GM21825 (cell line): ENCODE data around the gene TMEM63C.

Experiments
- ATAC-seq: cut with Tn5 transposase; IDR thresholded peaks from one replicate; pipeline ENCODE4 v1.9.1; 2021; ENCODE audit warnings: mild to moderate bottlenecking, moderate library complexity; ENCODE audit not compliant: unreplicated experiment

Gene TMEM63C

DNA sequence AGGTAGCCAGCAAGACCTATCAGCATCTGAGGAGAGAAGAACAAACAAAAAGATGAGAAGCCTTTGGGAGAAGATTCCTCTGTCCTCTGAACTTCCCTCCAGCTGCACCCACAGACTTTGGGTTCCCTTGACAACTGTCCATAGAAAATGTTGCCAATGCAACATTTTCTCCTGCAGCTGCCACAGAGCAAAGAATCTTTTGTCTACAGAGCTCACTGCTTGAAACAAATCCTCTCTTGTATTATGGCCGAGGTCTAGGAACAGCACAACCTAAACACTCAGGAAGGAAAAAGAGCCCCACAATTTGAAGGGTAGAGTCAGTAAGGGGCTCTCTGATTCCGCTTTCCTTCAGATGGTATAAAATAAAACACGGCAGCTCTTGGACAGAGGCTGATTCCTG lies 124.8 kb downstream of the TMEM63C start:
- no peak for ATAC-seq

GRCh38 chr14:77306851-77307496 lies 125.4 kb downstream of the TMEM63C start:
- ATAC-seq, result no peak
